Embryonic facial prominence (tissue), 1 donor: ENCODE data around the gene FKBP2.

Experiments
- DNase-seq: peaks from one replicate; pipeline ENCODE4 v3.0.0-alpha.2; 2016; ENCODE audit errors: extremely low spot score

FKBP2 gene

GRCh38 chr11:64263021-64263946, 22.4 kb downstream of the FKBP2 start:
- no peak for DNase-seq

GRCh38 chr11:64263947-64264317, 23.0 kb downstream of the FKBP2 start:
- no peak for DNase-seq

GRCh38 chr11:64264371-64264852, 23.5 kb downstream of the FKBP2 start:
- DNase-seq, result no peak

- no peak for DNase-seq
Measured at GRCh38 chr11:64265176-64266160, 24.6 kb downstream of the FKBP2 start.

- DNase-seq, result no peak
Measured at GRCh38 chr11:64266339-64266738, 25.4 kb downstream of the FKBP2 start.

GRCh38 chr11:64267207-64267945, 26.5 kb downstream of the FKBP2 start:
- DNase-seq, result no peak

- DNase-seq, result no peak
Measured at GRCh38 chr11:64268025-64268892, 27.4 kb downstream of the FKBP2 start.

- no peak for DNase-seq
Measured at GRCh38 chr11:64268893-64269539, 28.1 kb downstream of the FKBP2 start.

GRCh38 chr11:64269540-64270220, 28.8 kb downstream of the FKBP2 start:
- DNase-seq, result peak; percentile 99

GRCh38 chr11:64275031-64275800, 34.3 kb downstream of the FKBP2 start:
- no peak for DNase-seq

GRCh38 chr11:64275841-64276240, 34.9 kb downstream of the FKBP2 start:
- no peak for DNase-seq

GRCh38 chr11:64276653-64277431, 35.9 kb downstream of the FKBP2 start:
- no peak for DNase-seq

- no peak for DNase-seq
Measured at GRCh38 chr11:64278576-64279190, 37.8 kb downstream of the FKBP2 start.

GRCh38 chr11:64281957-64282770, 41.3 kb downstream of the FKBP2 start:
- DNase-seq, result no peak

- DNase-seq, result no peak
Measured at GRCh38 chr11:64283092-64283491, 42.2 kb downstream of the FKBP2 start.
